Endothelial cell of coronary artery (primary cell): ENCODE measurements around the gene TERF2IP. TPM values are rescaled to one million over a fixed set of nuclear protein-coding genes. Genes with fewer than 3 reads are reported as not detected.

Experiments used
- total RNA-seq: library from RNA; depleted of rRNA; stranded (reverse); fragments of >200 nt; gene quantifications from 2 replicates; pipeline ENCODE4 v1.2.3, GENCODE V29; 2014

The TERF2IP gene
- total RNA-seq, result 35.5 and 44.7 TPM in 2 replicates

GRCh38 chr16:75647492-75648264 is at the start of gene TERF2IP, which contains the start of gene KARS1:
TERF2IP (plus strand) TSS chr16:75647773; CDS start chr16:75647883, 110 bp downstream.
KARS1 (minus strand) TSS chr16:75647665; CDS start chr16:75647639, 26 bp downstream.

GRCh38 chr16:75622761-75623605 is 24.6 kb upstream of the TERF2IP start, which contains the start of gene ADAT1:
ADAT1 (minus strand) TSS chr16:75623281; CDS start chr16:75620799, 2,482 bp downstream.

DNA sequence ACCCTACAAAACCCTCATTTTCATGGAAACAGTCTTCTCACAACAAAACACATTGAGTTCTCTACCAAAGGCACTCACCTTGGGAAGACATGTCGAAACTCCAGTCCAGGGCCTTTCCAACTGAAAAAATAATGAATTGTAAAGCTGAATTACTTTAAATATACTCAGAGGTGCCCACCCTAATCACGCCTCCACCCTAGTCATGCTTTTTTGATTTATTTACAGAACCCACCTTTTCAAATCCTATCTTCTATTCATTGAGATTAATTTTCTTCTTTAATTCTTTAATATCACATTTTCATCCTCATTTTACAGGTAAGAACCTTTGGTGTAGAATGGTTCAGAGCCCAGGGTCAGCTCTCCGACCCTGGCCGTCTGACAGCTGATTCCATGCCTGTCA is 29.3 kb downstream of the TERF2IP start, which contains the start of gene CPHXL2:
TSS of gene CPHXL2 (minus strand) at position 101 of the 400 bp plus-strand sequence. CDS start at position 91, 10 bp downstream.

GRCh38 chr16:75701361-75701760 is 53.8 kb downstream of the TERF2IP start, which contains the start of gene DUXB:
DUXB (minus strand) TSS chr16:75701461; CDS start chr16:75701418, 43 bp downstream.

Other genes starting within 250 kb of the TERF2IP start
- 78.7 and 81.1 TPM in 2 replicates for gene CFDP1, start 214.3 kb upstream of the TERF2IP start, total RNA-seq
- 22.9 and 27.6 TPM in 2 replicates for gene TMEM170A, start 183.1 kb upstream of the TERF2IP start, total RNA-seq
- gene CHST6, start 152.3 kb upstream of the TERF2IP start, total RNA-seq, result 0.38 and 0.54 TPM in 2 replicates
- gene CHST5, start 111.7 kb upstream of the TERF2IP start, total RNA-seq, result not detected in 2 replicates
- 7.1 and 8.8 TPM in 2 replicates for gene TMEM231, start 91.5 kb upstream of the TERF2IP start, total RNA-seq
- gene GABARAPL2, start 81.4 kb upstream of the TERF2IP start, total RNA-seq, result 32.6 and 36.9 TPM in 2 replicates
- 39.5 and 43.5 TPM in 2 replicates for gene ADAT1, start 24.5 kb upstream of the TERF2IP start, total RNA-seq
- 181 and 183 TPM in 2 replicates for gene KARS1, start 108 bp upstream of the TERF2IP start, total RNA-seq
- gene CPHXL2, start 29.2 kb downstream of the TERF2IP start, total RNA-seq, result not detected in 2 replicates
- not detected in 2 replicates for gene DUXB, start 53.7 kb downstream of the TERF2IP start, total RNA-seq
- gene CPHXL, start 78.7 kb downstream of the TERF2IP start, total RNA-seq, result not detected in 2 replicates